HEK293 (cell line): ENCODE data around the gene SLC35F4.
A peak's percentile ranks its signal among the peaks of the same experiment; 100 is the strongest.

Source experiments
- CTCF ChIA-PET: fragments of 350-600 bp; formaldehyde crosslinking; extraction: SDS; loops from one replicate; lab custom pipeline; 2021; ENCODE audit warnings: antibody characterized with exemption; lab: Yijun Ruan, JAX
- POLR2A ChIA-PET: fragments of 300-600 bp; formaldehyde crosslinking; extraction: SDS; loops from one replicate; lab custom pipeline; 2020; ENCODE audit warnings: antibody characterized with exemption, inconsistent platforms; lab: Yijun Ruan, JAX
- H3K27ac ChIP-seq: fragments of 200-500 bp; sonication (Bioruptor generic); 2 replicates; pipeline ENCODE4 v1.5.1; 2014; ENCODE audit warnings: low read depth, low read length, control low read depth, inconsistent platforms; ENCODE audit errors: extremely low read depth
- H3K36me3 ChIP-seq, 2 experiments: fragments of 200-500 bp in 1 of 2; sonication (Bioruptor generic) in 1 of 2; 1 replicate in 1 of 2; 2 replicates in 1 of 2; pipeline ENCODE4 v1.5.1; 2014 to 2017; ENCODE audit warnings: inconsistent platforms in 2 of 2, low read length in 2 of 2; ENCODE audit not compliant: control insufficient read depth in 2 of 2, insufficient read depth in 1 of 2
- H3K4me1 ChIP-seq: fragments of 200-500 bp; sonication (Bioruptor generic); 2 replicates; pipeline ENCODE4 v1.5.1; 2014; ENCODE audit warnings: mild to moderate bottlenecking, low read length, inconsistent platforms; ENCODE audit not compliant: control insufficient read depth, insufficient read depth
- H3K4me3 ChIP-seq: 2 replicates; pipeline ENCODE4 v1.5.1; 2011; ENCODE audit warnings: low read depth, mild to moderate bottlenecking, control low read depth, low read length, moderate library complexity
- H3K9me3 ChIP-seq: fragments of 200-500 bp; sonication (Bioruptor generic); 2 replicates; pipeline ENCODE4 v1.5.1; 2014; ENCODE audit warnings: low read depth, low read length, inconsistent platforms; ENCODE audit not compliant: control insufficient read depth, insufficient read depth
- SCRT2 ChIP-seq: fragments of 450-650 bp; formaldehyde crosslinking; IDR thresholded peaks from 2 replicates; pipeline ENCODE4 v1.5.1; 2016; ENCODE audit warnings: missing biosample characterization, missing genetic modification characterization
- SETDB1 ChIP-seq: IDR thresholded peaks from one replicate; pipeline ENCODE4 v1.6.1; 2017; ENCODE audit warnings: mild to moderate bottlenecking, low read length, moderate library complexity, mixed read lengths; ENCODE audit not compliant: insufficient read length
- ZBTB20 ChIP-seq: fragments of 450-650 bp; formaldehyde crosslinking; IDR thresholded peaks from 2 replicates; pipeline ENCODE4 v1.5.1; 2016; ENCODE audit warnings: missing biosample characterization, missing genetic modification characterization
- ZFP69B ChIP-seq: fragments of 450-650 bp; formaldehyde crosslinking; IDR thresholded peaks from 2 replicates; pipeline ENCODE4 v1.5.1; 2016; ENCODE audit warnings: missing biosample characterization, missing genetic modification characterization
- ZNF23 ChIP-seq: fragments of 450-650 bp; formaldehyde crosslinking; IDR thresholded peaks from 2 replicates; pipeline ENCODE4 v1.5.1; 2016; ENCODE audit warnings: missing biosample characterization, missing genetic modification characterization, borderline replicate concordance
- ZNF324 ChIP-seq: fragments of 450-650 bp; formaldehyde crosslinking; IDR thresholded peaks from 2 replicates; pipeline ENCODE4 v1.5.1; 2016; ENCODE audit warnings: missing biosample characterization, missing genetic modification characterization
- ZNF362 ChIP-seq: fragments of 450-650 bp; formaldehyde crosslinking; IDR thresholded peaks from 2 replicates; pipeline ENCODE4 v1.5.1; 2016; ENCODE audit warnings: missing biosample characterization, missing genetic modification characterization
- ZNF549 ChIP-seq: fragments of 450-650 bp; IDR thresholded peaks from 2 replicates; pipeline ENCODE4 v1.5.1; 2018; ENCODE audit warnings: missing biosample characterization, missing genetic modification characterization, mild to moderate bottlenecking, inconsistent platforms, moderate library complexity
- ZNF571 ChIP-seq: fragments of 450-650 bp; formaldehyde crosslinking; IDR thresholded peaks from 2 replicates; pipeline ENCODE4 v1.5.0; 2017; ENCODE audit warnings: missing biosample characterization, missing genetic modification characterization
- ZNF600 ChIP-seq: fragments of 450-650 bp; formaldehyde crosslinking; IDR thresholded peaks from 2 replicates; pipeline ENCODE4 v1.5.1; 2016; ENCODE audit warnings: missing biosample characterization, missing genetic modification characterization
- ZNF624 ChIP-seq: fragments of 450-650 bp; formaldehyde crosslinking; IDR thresholded peaks from 2 replicates; pipeline ENCODE4 v1.5.1; 2017; ENCODE audit warnings: missing biosample characterization, missing genetic modification characterization
- ZNF626 ChIP-seq: fragments of 450-650 bp; sonication (Bioruptor Pico); formaldehyde crosslinking; IDR thresholded peaks from 2 replicates; pipeline ENCODE4 v1.5.1; 2018; ENCODE audit warnings: missing biosample characterization, missing genetic modification characterization, inconsistent platforms
- ZNF645 ChIP-seq: fragments of 450-650 bp; formaldehyde crosslinking; IDR thresholded peaks from 2 replicates; pipeline ENCODE4; 2016; ENCODE audit warnings: missing biosample characterization, missing genetic modification characterization
- ZNF660 ChIP-seq: fragments of 450-650 bp; IDR thresholded peaks from 2 replicates; pipeline ENCODE4 v1.5.1; 2018; ENCODE audit warnings: missing biosample characterization, mild to moderate bottlenecking, missing genetic modification characterization
- ZNF777 ChIP-seq: fragments of 450-650 bp; formaldehyde crosslinking; IDR thresholded peaks from 2 replicates; pipeline ENCODE4 v1.5.1; 2017; ENCODE audit warnings: missing biosample characterization, missing genetic modification characterization, borderline replicate concordance
- ZNF791 ChIP-seq: fragments of 450-650 bp; formaldehyde crosslinking; IDR thresholded peaks from 2 replicates; pipeline ENCODE4 v1.5.1; 2016; ENCODE audit warnings: missing biosample characterization, missing genetic modification characterization
- TF ChIP-seq, protein P1 (sequence below): fragments of 450-650 bp; formaldehyde crosslinking; IDR thresholded peaks from 2 replicates; pipeline ENCODE4 v1.5.1; 2017; ENCODE audit warnings: missing biosample characterization, missing genetic modification characterization
- TF ChIP-seq, protein P2 (sequence below): fragments of 450-650 bp; formaldehyde crosslinking; IDR thresholded peaks from 2 replicates; pipeline ENCODE4 v1.5.1; 2017; ENCODE audit warnings: missing biosample characterization, missing genetic modification characterization

Gene SLC35F4

GRCh38 chr14:57612946-57613345 is 252.9 kb downstream of the SLC35F4 start (continued):
- no peak for TF ChIP-seq ZNF645 (tag by site-specific recombination)
- no peak for TF ChIP-seq ZBTB20 (tag by site-specific recombination)
- TF ChIP-seq ZNF23: no peak
- no peak for TF ChIP-seq ZNF777 (tag by site-specific recombination)
- no peak for TF ChIP-seq SCRT2
- TF ChIP-seq SETDB1: no peak
- TF ChIP-seq ZNF571 (tag by site-specific recombination): no peak

DNA sequence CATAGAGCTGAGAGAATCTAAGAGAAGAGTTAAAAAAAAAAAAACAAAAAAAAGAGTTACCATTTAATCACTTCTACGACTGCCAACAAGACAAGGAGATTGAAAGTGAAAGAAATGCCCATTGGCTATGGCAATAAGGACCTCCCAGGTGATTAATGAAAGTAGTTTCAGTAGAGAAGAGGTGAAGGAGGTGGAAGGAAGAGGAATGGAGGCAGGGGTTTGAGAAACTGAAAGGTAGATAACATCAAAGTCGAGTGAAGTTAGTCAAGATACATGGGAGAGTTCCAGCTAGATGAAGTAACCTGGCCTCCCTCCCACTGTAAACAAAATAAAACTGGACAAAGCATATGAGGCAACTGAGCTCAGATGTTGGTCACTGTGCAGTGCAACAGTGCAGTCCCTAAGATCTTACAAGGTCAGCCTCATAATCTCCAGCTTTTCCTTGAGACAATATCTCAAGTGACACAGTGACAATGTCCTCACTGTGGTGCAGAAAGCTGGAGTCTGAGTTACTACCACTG is 254.3 kb downstream of the SLC35F4 start:
- Histone ChIP-seq H3K4me1 (no peaks in the 10 kb centered on the region), H3K9me3 (no peaks in the 10 kb centered on the region), H3K27ac (no peak overlapping the region), H3K4me3 (no peak overlapping the region), H3K36me3 (no peaks in the 10 kb centered on the region)
- POLR2A ChIA-PET: no interaction called here
- TF ChIP-seq SCRT2 (no peak), ZFP69B (tag by site-specific recombination) (no peak), ZNF791 (tag by site-specific recombination) (no peak), ZNF624 (tag by site-specific recombination) (no peak), ZNF362 (tag by site-specific recombination) (no peak), ZNF626 (tag by site-specific recombination) (no peak), ZNF549 (tag by site-specific recombination) (no peak)
- TF ChIP-seq, protein P1, sequence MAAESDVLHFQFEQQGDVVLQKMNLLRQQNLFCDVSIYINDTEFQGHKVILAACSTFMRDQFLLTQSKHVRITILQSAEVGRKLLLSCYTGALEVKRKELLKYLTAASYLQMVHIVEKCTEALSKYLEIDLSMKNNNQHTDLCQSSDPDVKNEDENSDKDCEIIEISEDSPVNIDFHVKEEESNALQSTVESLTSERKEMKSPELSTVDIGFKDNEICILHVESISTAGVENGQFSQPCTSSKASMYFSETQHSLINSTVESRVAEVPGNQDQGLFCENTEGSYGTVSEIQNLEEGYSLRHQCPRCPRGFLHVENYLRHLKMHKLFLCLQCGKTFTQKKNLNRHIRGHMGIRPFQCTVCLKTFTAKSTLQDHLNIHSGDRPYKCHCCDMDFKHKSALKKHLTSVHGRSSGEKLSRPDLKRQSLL: no peak
- TF ChIP-seq, protein P2, sequence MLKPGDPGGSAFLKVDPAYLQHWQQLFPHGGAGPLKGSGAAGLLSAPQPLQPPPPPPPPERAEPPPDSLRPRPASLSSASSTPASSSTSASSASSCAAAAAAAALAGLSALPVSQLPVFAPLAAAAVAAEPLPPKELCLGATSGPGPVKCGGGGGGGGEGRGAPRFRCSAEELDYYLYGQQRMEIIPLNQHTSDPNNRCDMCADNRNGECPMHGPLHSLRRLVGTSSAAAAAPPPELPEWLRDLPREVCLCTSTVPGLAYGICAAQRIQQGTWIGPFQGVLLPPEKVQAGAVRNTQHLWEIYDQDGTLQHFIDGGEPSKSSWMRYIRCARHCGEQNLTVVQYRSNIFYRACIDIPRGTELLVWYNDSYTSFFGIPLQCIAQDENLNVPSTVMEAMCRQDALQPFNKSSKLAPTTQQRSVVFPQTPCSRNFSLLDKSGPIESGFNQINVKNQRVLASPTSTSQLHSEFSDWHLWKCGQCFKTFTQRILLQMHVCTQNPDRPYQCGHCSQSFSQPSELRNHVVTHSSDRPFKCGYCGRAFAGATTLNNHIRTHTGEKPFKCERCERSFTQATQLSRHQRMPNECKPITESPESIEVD: no peak
- CTCF ChIA-PET: interaction anchor here (0.6 kb wide), 1 partner anchor 271 kb away, joined by 4 read pairs; no protein-coding TSS in a partner anchor

DNA sequence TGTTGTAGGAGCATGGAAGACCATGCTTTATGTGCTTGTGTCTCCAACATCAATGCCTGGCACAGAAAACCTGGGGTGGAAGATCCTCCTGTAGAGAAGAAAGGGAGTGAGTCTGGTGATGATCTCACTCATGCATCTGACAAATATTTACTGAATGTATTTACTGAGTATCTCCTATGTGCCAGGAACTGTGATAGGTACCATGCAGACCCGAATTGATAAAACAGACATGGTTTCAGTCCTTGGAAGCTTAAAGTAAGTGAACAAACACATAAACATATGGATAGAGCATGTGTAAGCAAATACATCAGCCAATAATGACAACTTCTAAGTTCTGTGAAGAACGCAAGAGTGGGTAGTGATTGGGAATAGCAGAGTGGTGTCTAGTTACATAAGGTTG is 255.3 kb downstream of the SLC35F4 start:
- CTCF ChIA-PET: no interaction called here
- Histone ChIP-seq H3K4me3 (no peak overlapping the region), H3K36me3 (no peaks in the 10 kb centered on the region), H3K27ac (no peak overlapping the region), H3K9me3 (no peaks in the 10 kb centered on the region), H3K4me1 (no peaks in the 10 kb centered on the region)
- TF ChIP-seq ZNF600 (tag by site-specific recombination) (peak; percentile 55), ZNF660 (0 out of 2 replicates have a peak, but pooled peaks have one; percentile 40), ZNF324 (tag by site-specific recombination) (no peak)
- TF ChIP-seq, all 188 proteins: peak for 2
- POLR2A ChIA-PET: no interaction called here
